Breast epithelium (tissue), 3 donors: ENCODE measurements around the gene TRAF3.

Source experiments
- CTCF ChIP-seq, 3 donors: fragments of 450-650 bp; IDR thresholded peaks; one replicate each; pipeline ENCODE4 v1.5.1; 2016 to 2017; ENCODE audit warnings: antibody characterized with exemption in 3 of 3, mild to moderate bottlenecking in 3 of 3, moderate library complexity in 3 of 3
- POLR2AphosphoS5 ChIP-seq, 3 donors: sonication (generic); formaldehyde crosslinking; IDR thresholded peaks; one replicate each; pipeline ENCODE4 v1.6.1; 2017; ENCODE audit warnings: antibody characterized with exemption in 3 of 3

GRCh38 chr14:102902523-102903247 lies 125.4 kb downstream of the TRAF3 start:
- no peak for TF ChIP-seq CTCF (IDR thresholded peaks at IDR 0.05)
- TF ChIP-seq POLR2AphosphoS5 (IDR thresholded peaks at IDR 0.05) = no peak
